A549 treated with CORT108297 at 1 μM for 4 hours (cell line): ENCODE measurements around the gene LRP1. TPM values are rescaled to one million over a fixed set of nuclear protein-coding genes. Genes with fewer than 3 reads are reported as not detected.

Source experiments
- total RNA-seq: library from RNA; stranded (reverse); fragments of 200-300 nt; extraction: Qiagen RNA extraction; gene quantifications from 5 replicates; pipeline ENCODE4 v1.2.3, GENCODE V29; 2022

Gene LRP1
- total RNA-seq, result 15.9 to 22.7 TPM (median 18.3 TPM) in 5 replicates

GRCh38 chr12:57127726-57128518 is at the start of gene LRP1:
LRP1 (plus strand) TSS chr12:57128483; CDS start chr12:57128965, 482 bp downstream.

GRCh38 chr12:57078519-57079404 is 49.5 kb upstream of the LRP1 start, which contains the start of gene NEMP1:
NEMP1 (minus strand) TSS chr12:57078791; CDS start chr12:57078745, 46 bp downstream.

GRCh38 chr12:57088354-57089270 is 39.7 kb upstream of the LRP1 start, which contains the start of gene NAB2:
NAB2 (plus strand) TSS chr12:57089114; CDS start chr12:57089272, 158 bp downstream.

GRCh38 chr12:57111031-57111734 is 17.1 kb upstream of the LRP1 start, which contains the start of gene STAT6:
STAT6 (minus strand) TSS chr12:57111362; CDS start chr12:57108278, 3,084 bp downstream.

GRCh38 chr12:57146961-57147944 is 19.0 kb downstream of the LRP1 start, which contains the start of gene LRP1-AS:
LRP1-AS (minus strand) TSS chr12:57147619.

GRCh38 chr12:57216014-57216911 is 88.0 kb downstream of the LRP1 start, which contains the start of gene NXPH4:
NXPH4 (plus strand) TSS chr12:57216794; CDS start chr12:57216970, 176 bp downstream.

GRCh38 chr12:57229634-57230380 is 101.5 kb downstream of the LRP1 start, which contains the start of gene SHMT2:
SHMT2 (plus strand) TSS chr12:57229711; CDS start chr12:57229779, 68 bp downstream.

GRCh38 chr12:57250956-57251355 is 122.7 kb downstream of the LRP1 start, which contains the start of gene STAC3:
STAC3 (minus strand) TSS chr12:57251187; CDS start chr12:57249636, 1,551 bp downstream.

Other genes starting within 250 kb of the LRP1 start
- gene SDR9C7, start 194.1 kb upstream of the LRP1 start, total RNA-seq, result not detected in 5 replicates
- gene RDH16, start 170.9 kb upstream of the LRP1 start, total RNA-seq, result 0.05 to 0.18 TPM (median 0.10 TPM) in 5 replicates
- gene ZBTB39, start 121.9 kb upstream of the LRP1 start, total RNA-seq, result 4.0 to 6.0 TPM (median 5.1 TPM) in 5 replicates
- gene TAC3, start 112.0 kb upstream of the LRP1 start, total RNA-seq, result 0.11 to 0.20 TPM (median 0.13 TPM) in 3 of 5 replicates, not detected in the others
- 0.09 to 0.41 TPM (median 0.22 TPM) in 5 replicates for gene MYO1A, start 78.4 kb upstream of the LRP1 start, total RNA-seq
- gene NEMP1, start 49.7 kb upstream of the LRP1 start, total RNA-seq, result 14.5 to 17.2 TPM (median 17.0 TPM) in 5 replicates
- 12.4 to 21.4 TPM (median 19.1 TPM) in 5 replicates for gene NAB2, start 39.4 kb upstream of the LRP1 start, total RNA-seq
- 42.7 to 55.1 TPM (median 54.2 TPM) in 5 replicates for gene STAT6, start 17.1 kb upstream of the LRP1 start, total RNA-seq
- gene LRP1-AS, start 19.1 kb downstream of the LRP1 start, total RNA-seq, result not detected in 5 replicates
- 4.1 to 6.2 TPM (median 5.4 TPM) in 5 replicates for gene NXPH4, start 88.3 kb downstream of the LRP1 start, total RNA-seq
- gene SHMT2, start 101.2 kb downstream of the LRP1 start, total RNA-seq, result 123 to 141 TPM (median 136 TPM) in 5 replicates
- 0.33 to 0.47 TPM (median 0.42 TPM) in 5 replicates for gene STAC3, start 122.7 kb downstream of the LRP1 start, total RNA-seq